ENCODE measurements around the gene WDR43.
A peak's percentile ranks its signal among the peaks of the same experiment; 100 is the strongest.

The WDR43 gene

GRCh38 chr2:28904802-28905457, 10.5 kb downstream of the WDR43 start:
- TF ChIP-seq CTCF (IDR thresholded peaks at IDR 0.05; ENCODE audit: unreplicated experiment in 3 of 3), result no peak
- peaks cover 5% of the 10 kb centered on the region for H3K4me1 Mint-ChIP-seq
- H3K27me3 Mint-ChIP-seq (ENCODE audit: low read depth), result no peaks in the 10 kb centered on the region
- H3K36me3 Mint-ChIP-seq (ENCODE audit: low read depth), result peaks cover 62% of the 10 kb centered on the region
- H3K4me3 Mint-ChIP-seq, result no peak overlapping the region
- H3K27ac Mint-ChIP-seq, result peak overlapping the region in 1 of 3 experiments; percentile 24
- no peaks in the 10 kb centered on the region for H3K9me3 Mint-ChIP-seq

- H3K36me3 Mint-ChIP-seq (ENCODE audit: low read depth), result peaks cover 66% of the 10 kb centered on the region
- TF ChIP-seq CTCF (IDR thresholded peaks at IDR 0.05; ENCODE audit: unreplicated experiment in 3 of 3), result no peak
- peak overlapping the region in 1 of 3 experiments; percentile 24 for H3K27ac Mint-ChIP-seq
- no peak overlapping the region for H3K4me3 Mint-ChIP-seq
- no peaks in the 10 kb centered on the region for H3K27me3 Mint-ChIP-seq (ENCODE audit: low read depth)
- peaks cover 5% of the 10 kb centered on the region for H3K4me1 Mint-ChIP-seq
- no peaks in the 10 kb centered on the region for H3K9me3 Mint-ChIP-seq
Observed at GRCh38 chr2:28905533-28905932, 11.1 kb downstream of the WDR43 start.

GRCh38 chr2:28906376-28906775, 11.9 kb downstream of the WDR43 start:
- no peak for TF ChIP-seq CTCF (IDR thresholded peaks at IDR 0.05; ENCODE audit: unreplicated experiment in 3 of 3)
- H3K4me3 Mint-ChIP-seq, result no peak overlapping the region
- H3K9me3 Mint-ChIP-seq, result no peaks in the 10 kb centered on the region
- H3K36me3 Mint-ChIP-seq (ENCODE audit: low read depth), result peaks cover 68% of the 10 kb centered on the region
- H3K27me3 Mint-ChIP-seq (ENCODE audit: low read depth), result no peaks in the 10 kb centered on the region
- H3K4me1 Mint-ChIP-seq, result no peaks in the 10 kb centered on the region
- H3K27ac Mint-ChIP-seq, result no peak overlapping the region

GRCh38 chr2:28906821-28907220, 12.4 kb downstream of the WDR43 start:
- peaks cover 71% of the 10 kb centered on the region for H3K36me3 Mint-ChIP-seq (ENCODE audit: low read depth)
- H3K27me3 Mint-ChIP-seq (ENCODE audit: low read depth), result no peaks in the 10 kb centered on the region
- H3K4me1 Mint-ChIP-seq, result no peaks in the 10 kb centered on the region
- no peak overlapping the region for H3K27ac Mint-ChIP-seq
- no peak overlapping the region for H3K4me3 Mint-ChIP-seq
- no peaks in the 10 kb centered on the region for H3K9me3 Mint-ChIP-seq
- TF ChIP-seq CTCF (IDR thresholded peaks at IDR 0.05; ENCODE audit: unreplicated experiment in 3 of 3), result no peak

- no peaks in the 10 kb centered on the region for H3K9me3 Mint-ChIP-seq
- TF ChIP-seq CTCF (IDR thresholded peaks at IDR 0.05; ENCODE audit: unreplicated experiment in 3 of 3), result no peak
- no peak overlapping the region for H3K27ac Mint-ChIP-seq
- H3K4me3 Mint-ChIP-seq, result no peak overlapping the region
- no peaks in the 10 kb centered on the region for H3K4me1 Mint-ChIP-seq
- H3K27me3 Mint-ChIP-seq (ENCODE audit: low read depth), result no peaks in the 10 kb centered on the region
- H3K36me3 Mint-ChIP-seq (ENCODE audit: low read depth), result peaks cover 70% of the 10 kb centered on the region
Observed at GRCh38 chr2:28908172-28908571, 13.7 kb downstream of the WDR43 start.

GRCh38 chr2:28909655-28910353, 15.3 kb downstream of the WDR43 start:
- Mint-ChIP-seq H3K4me3 (no peak overlapping the region), H3K36me3 (ENCODE audit: low read depth) (peaks cover 76% of the 10 kb centered on the region), H3K9me3 (no peaks in the 10 kb centered on the region), H3K27me3 (ENCODE audit: low read depth) (no peaks in the 10 kb centered on the region), H3K27ac (no peak overlapping the region), H3K4me1 (no peaks in the 10 kb centered on the region)
- no peak for TF ChIP-seq CTCF (IDR thresholded peaks at IDR 0.05; ENCODE audit: unreplicated experiment in 3 of 3)
